ENCODE data around the gene GOLM1.

- TF ChIP-seq ATF3 (IDR thresholded peaks at IDR 0.05; ENCODE audit: borderline replicate concordance, extremely low read depth, low read depth, low read length) (no peak), RAD21 (IDR thresholded peaks at IDR 0.05; ENCODE audit: insufficient read depth, low read depth, low read length) (no peak), CTCF (IDR thresholded peaks at IDR 0.05 in 2 of 3, conservative IDR thresholded peaks at IDR 0.05 in 1 of 3; ENCODE audit: control insufficient read depth in 2 of 3, extremely low read depth in 1 of 3, insufficient read depth in 1 of 3, low read depth in 3 of 3, low read length in 3 of 3) (no peak), TCF12 (IDR thresholded peaks at IDR 0.05; ENCODE audit: low read depth, low read length) (no peak), EP300 (IDR thresholded peaks at IDR 0.05; ENCODE audit: borderline replicate concordance in 1 of 2, control insufficient read depth in 1 of 2, low read depth in 2 of 2, low read length in 2 of 2) (no peak), BHLHE40 (IDR thresholded peaks at IDR 0.05; ENCODE audit: borderline replicate concordance in 1 of 2, low read depth in 2 of 2, low read length in 1 of 2) (no peak), ATF7 (IDR thresholded peaks at IDR 0.05; ENCODE audit: low read depth) (no peak), DPF2 (IDR thresholded peaks at IDR 0.05) (no peak), MXI1 (IDR thresholded peaks at IDR 0.05; ENCODE audit: low read depth, low read length) (no peak), CHD2 (IDR thresholded peaks at IDR 0.05; ENCODE audit: borderline replicate concordance, low read depth, low read length) (no peak), YBX1 (IDR thresholded peaks at IDR 0.05) (no peak), CEBPZ (IDR thresholded peaks at IDR 0.05; ENCODE audit: low read depth, low read length) (no peak), SMC3 (IDR thresholded peaks at IDR 0.05; ENCODE audit: borderline replicate concordance, low read length) (no peak)
Measured at GRCh38 chr9:86020731-86021130, 78.6 kb downstream of the GOLM1 start.
